Heart left ventricle (tissue), 16 donors: ENCODE results near the gene VANGL1. TPM values are rescaled to one million over a fixed set of nuclear protein-coding genes. Genes with fewer than 3 reads are reported as not detected.

ENCODE experiments used
- ATAC-seq, 4 donors: fragments of 200-7000 bp; cut with Tn5 transposase; one replicate each; pipeline ENCODE4 v1.9.1; 2020 to 2022; ENCODE audit warnings: moderate library complexity in 4 of 4, mild to moderate bottlenecking in 3 of 4, moderate number of reproducible peaks in 1 of 4
- DNase-seq, 5 donors: peaks; one replicate each; pipeline ENCODE4 v3.0.0-alpha.2; 2020
- H3K27ac ChIP-seq, 12 donors: fragments of 200-600 bp; sonication (generic) in 4 of 12; one replicate each; pipeline versions ENCODE4 v1.5.0 to v1.8.0; 2016 to 2022; ENCODE audit warnings: mild to moderate bottlenecking in 2 of 12
- H3K27me3 ChIP-seq, 9 donors: fragments of 200-600 bp; sonication (generic) in 2 of 9; one replicate each; pipeline versions ENCODE4 v1.5.1 to v1.8.0; 2016 to 2022; ENCODE audit warnings: mild to moderate bottlenecking in 3 of 9
- H3K36me3 ChIP-seq, 9 donors: fragments of 200-600 bp; sonication (generic) in 2 of 9; one replicate each; pipeline versions ENCODE4 v1.5.0 to v1.8.0; 2018 to 2022; ENCODE audit warnings: mild to moderate bottlenecking in 2 of 9
- H3K4me1 ChIP-seq, 12 donors: fragments of 200-600 bp; sonication (generic) in 4 of 12; one replicate each; pipeline versions ENCODE4 v1.5.0 to v1.8.0; 2016 to 2022; ENCODE audit warnings: mild to moderate bottlenecking in 3 of 12
- H3K4me3 ChIP-seq, 12 donors: fragments of 200-600 bp; sonication (generic) in 4 of 12; one replicate each; pipeline versions ENCODE4 v1.5.0 to v1.8.0; 2017 to 2022; ENCODE audit warnings: mild to moderate bottlenecking in 9 of 12, moderate library complexity in 4 of 12
- H3K9me3 ChIP-seq, 12 donors: fragments of 200-600 bp; sonication (generic) in 4 of 12; one replicate each; pipeline versions ENCODE4 v1.5.0 to v1.8.0; 2016 to 2022; ENCODE audit warnings: mild to moderate bottlenecking in 1 of 12
- POLR2A ChIP-seq, 2 donors: fragments of 450-650 bp; IDR thresholded peaks; one replicate each; pipeline ENCODE4 v1.6.1; 2017; ENCODE audit warnings: antibody characterized with exemption in 2 of 2, mild to moderate bottlenecking in 2 of 2, moderate library complexity in 2 of 2
- WGBS, 4 donors: extraction: QIAGEN DNeasy Blood & Tissue Kit in 2 of 4; methylation state at CpG; one replicate each; pipeline versions ENCODE4 v1.1.5 to v1.1.7; 2013 to 2018; 5-methylcytosine and 5-hydroxymethylcytosine counted together
- intact Hi-C, 10 donors: fragments of 100-400 bp; cut with DNase I; formaldehyde crosslinking; loops; one replicate each; pipeline versions ENCODE4 v1.11.1 to v1.14.2; 2022
- polyA plus RNA-seq, 2 donors: library from polyadenylated mRNA; stranded (reverse); fragments of 200-250 nt; gene quantifications; one replicate each; pipeline ENCODE4 v1.2.3, GENCODE V29; 2013
- total RNA-seq, 9 donors: library from RNA; depleted of rRNA in 2 of 9; stranded (reverse); fragments of >200 nt in 2 of 9; fragmentation: NEBNext Ultra II Directional in 3 of 9; extraction: Animal tissue kit (Norgen Biotek cat#: 25700) in 3 of 9; gene quantifications; one replicate each; pipeline versions ENCODE4 v1.1.0 to v1.2.4, GENCODE V29; 2016 to 2023
- TF ChIP-seq, protein P1 (sequence below), 12 donors: fragments of 200-600 bp; sonication (generic) in 4 of 12; IDR thresholded peaks; one replicate each; pipeline versions ENCODE4 v1.5.0 to v1.8.0; 2018 to 2022; ENCODE audit warnings: antibody characterized with exemption in 12 of 12, mild to moderate bottlenecking in 5 of 12
- donor health status: ischemic (EF 13 %, LVEDD 7.1; RV severe dilation, severe dysfunction).
- donor health status: healthy with polysubstance abuse.
- donor health status: DM: no; HTN: yes; CAD: no.
- donor health status: DM: no; HTN: no; CAD: no.
- donor health status: ischemic (EF 25% LVEDD 6.9; RV normal size, moderate dysfunction).
- donor health status: ischemic (EF 25% LVEDD 5.7; RV mildly dilated, moderate dysfunction).
- donor health status: healthy.
- donor health status: DM: yes; HTN: yes; CAD: no.
- donor health status: ischemic (EF 35%, LVEDD 5.7; RV mildly dilated, moderate dysfunction).
- donor health status: nonischemic (EF 11% LVEDD 7.7; RV severe dilation, severe dysfunction).
- donor health status: DM: yes; HTN: yes; CAD: no.
- donor health status: PGD.
- donor health status: ischemic (EF 29% LVEDD 5.4; RV normal size, mild dysfunction).
- donor health status: nonischemic (EF 23%, LVEDD 6.1; RV moderate dilation, normal function).

Gene VANGL1
- total and polyA plus RNA-seq, 11 donors = 1.4 to 11.5 (median 6.9) TPM

DNA sequence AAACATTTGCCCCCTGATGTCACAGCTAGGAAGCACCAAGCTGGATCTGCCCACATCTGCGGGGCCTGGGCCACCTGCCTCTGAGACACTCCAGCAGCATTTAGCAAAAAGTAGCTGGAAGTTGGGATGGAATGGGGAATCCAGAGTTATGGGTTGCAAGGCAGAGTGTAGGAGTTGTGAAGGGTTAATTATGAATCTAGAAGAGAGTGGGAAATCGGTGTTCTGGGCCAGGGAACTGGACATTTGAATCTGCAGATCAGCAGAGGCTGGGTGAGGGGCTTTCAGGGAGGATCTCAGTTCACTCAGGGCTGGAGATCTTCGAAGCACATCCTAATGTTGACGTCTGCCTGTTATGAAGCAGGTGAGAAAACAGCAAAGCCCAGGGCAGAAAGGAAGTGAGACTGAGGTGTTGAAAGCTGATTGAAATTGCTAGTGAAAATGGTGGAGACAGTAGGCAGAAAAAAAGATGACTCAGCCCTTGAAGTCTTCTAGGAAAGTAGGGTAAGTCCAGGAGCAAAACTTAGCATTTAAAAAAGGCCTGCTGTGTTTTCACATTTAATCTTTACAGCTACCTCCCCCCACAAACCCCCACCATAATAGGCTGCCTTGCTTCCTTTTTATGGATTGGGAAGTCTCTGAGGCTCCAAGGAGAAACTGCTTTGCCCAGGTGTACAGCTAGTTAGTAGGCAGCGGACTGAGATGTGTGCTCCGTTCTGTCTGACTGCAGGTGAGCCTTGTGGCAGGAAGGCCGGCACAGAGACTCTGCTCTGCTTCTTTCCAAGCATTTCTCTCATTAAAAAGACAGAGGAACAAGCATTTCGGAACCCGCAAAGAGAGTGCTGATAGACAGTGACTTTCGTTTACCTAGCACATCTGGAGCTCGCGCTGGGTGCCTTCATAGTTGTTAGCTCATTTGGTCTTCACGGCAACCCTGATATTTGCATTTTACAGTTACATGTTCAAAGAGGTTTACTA lies 7.2 kb downstream of the VANGL1 start:
- intact Hi-C loops = loop anchor here in 3 of 10 donors (10.0 kb wide), 1 partner anchor 56 kb away; no protein-coding TSS in a partner anchor

GRCh38 chr1:115649964-115650363 lies 8.2 kb downstream of the VANGL1 start:
- 39 to 51% (median 47%) methylated on average over 3 of the region's 3 CpGs for WGBS, 4 donors
- DNase-seq = no peak
- no peak for TF ChIP-seq POLR2A (IDR thresholded peaks at IDR 0.05)
- TF ChIP-seq, protein P1, sequence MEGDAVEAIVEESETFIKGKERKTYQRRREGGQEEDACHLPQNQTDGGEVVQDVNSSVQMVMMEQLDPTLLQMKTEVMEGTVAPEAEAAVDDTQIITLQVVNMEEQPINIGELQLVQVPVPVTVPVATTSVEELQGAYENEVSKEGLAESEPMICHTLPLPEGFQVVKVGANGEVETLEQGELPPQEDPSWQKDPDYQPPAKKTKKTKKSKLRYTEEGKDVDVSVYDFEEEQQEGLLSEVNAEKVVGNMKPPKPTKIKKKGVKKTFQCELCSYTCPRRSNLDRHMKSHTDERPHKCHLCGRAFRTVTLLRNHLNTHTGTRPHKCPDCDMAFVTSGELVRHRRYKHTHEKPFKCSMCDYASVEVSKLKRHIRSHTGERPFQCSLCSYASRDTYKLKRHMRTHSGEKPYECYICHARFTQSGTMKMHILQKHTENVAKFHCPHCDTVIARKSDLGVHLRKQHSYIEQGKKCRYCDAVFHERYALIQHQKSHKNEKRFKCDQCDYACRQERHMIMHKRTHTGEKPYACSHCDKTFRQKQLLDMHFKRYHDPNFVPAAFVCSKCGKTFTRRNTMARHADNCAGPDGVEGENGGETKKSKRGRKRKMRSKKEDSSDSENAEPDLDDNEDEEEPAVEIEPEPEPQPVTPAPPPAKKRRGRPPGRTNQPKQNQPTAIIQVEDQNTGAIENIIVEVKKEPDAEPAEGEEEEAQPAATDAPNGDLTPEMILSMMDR (IDR thresholded peaks at IDR 0.05) = no peak
- Histone ChIP-seq H3K4me1 (peaks cover 0 to 69% (median 46%) of the 10 kb centered on the region in 12 donors), H3K4me3 (no peak overlapping the region), H3K36me3 (peaks cover 0 to 24% (median 16%) of the 10 kb centered on the region in 9 donors), H3K27ac (peak overlapping the region in 1 of 12 donors; percentile 7), H3K27me3 (no peaks in the 10 kb centered on the region), H3K9me3 (no peaks in the 10 kb centered on the region)
- intact Hi-C loops = loop anchor here in 3 of 10 donors (10.0 kb wide), 1 partner anchor 55 kb away; no protein-coding TSS in a partner anchor
- ATAC-seq = no peak

More for the DNA sequence above, 7.2 kb downstream of the VANGL1 start:
- H3K9me3 ChIP-seq = no peaks in the 10 kb centered on the region
- WGBS, 4 donors = 69 to 78% (median 73%) methylated on average over 12 to 13 of the region's 13 CpGs
- no peaks in the 10 kb centered on the region for H3K27me3 ChIP-seq
- peaks cover 0 to 67% (median 40%) of the 10 kb centered on the region in 12 donors for H3K4me1 ChIP-seq
- DNase-seq (no peak), ATAC-seq (peak in 2 of 4 donors; percentile 9 to 32)
- TF ChIP-seq, protein P1 (IDR thresholded peaks at IDR 0.05) = no peak
- no peak for TF ChIP-seq POLR2A (IDR thresholded peaks at IDR 0.05)
- H3K36me3 ChIP-seq = peaks cover 0 to 24% (median 16%) of the 10 kb centered on the region in 9 donors
- no peak overlapping the region for H3K27ac ChIP-seq
- H3K4me3 ChIP-seq = no peak overlapping the region

DNA sequence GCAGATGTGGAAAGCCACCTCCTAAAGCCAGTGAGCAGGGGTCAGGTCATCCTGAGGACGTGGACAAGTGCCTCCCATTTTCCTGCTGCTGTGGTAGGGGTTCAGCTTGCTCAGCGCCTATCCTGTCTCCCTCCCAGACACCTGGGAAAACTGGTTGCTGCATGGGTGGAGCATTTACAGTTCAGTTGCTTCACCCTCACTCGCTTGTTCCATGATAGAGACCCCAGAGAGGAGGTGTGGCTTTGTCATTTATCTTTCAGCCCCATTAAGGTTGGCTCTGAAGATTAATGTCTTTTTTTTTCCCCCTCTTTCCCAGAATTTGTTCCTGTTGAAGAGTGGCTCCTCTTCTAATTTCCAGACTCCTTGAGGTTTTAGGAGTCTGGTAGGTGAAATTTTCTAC lies 9.2 kb downstream of the VANGL1 start:
- peaks cover 0 to 76% (median 56%) of the 10 kb centered on the region in 12 donors for H3K4me1 ChIP-seq

More for the DNA sequence above, 9.2 kb downstream of the VANGL1 start:
- DNase-seq (no peak), ATAC-seq (no peak)
- Histone ChIP-seq H3K4me3 (no peak overlapping the region), H3K9me3 (no peaks in the 10 kb centered on the region), H3K36me3 (peaks cover 0 to 24% (median 16%) of the 10 kb centered on the region in 9 donors), H3K27ac (no peak overlapping the region), H3K27me3 (no peaks in the 10 kb centered on the region)
- intact Hi-C loops = no loop called here
- TF ChIP-seq POLR2A (IDR thresholded peaks at IDR 0.05) = no peak
- TF ChIP-seq, protein P1 (IDR thresholded peaks at IDR 0.05) = no peak
- 79 to 87% (median 82%) methylated on average over 3 of the region's 3 CpGs for WGBS, 4 donors
